ENCODE measurements around the gene SHISA7.

The SHISA7 gene

GRCh38 chr19:55482156-55482961 is 39.3 kb upstream of the SHISA7 start:
- DNase-seq (ENCODE audit: low spot score), result no peak

GRCh38 chr19:55481794-55482155 is 38.7 kb upstream of the SHISA7 start:
- no peak for DNase-seq (ENCODE audit: low spot score)

- DNase-seq (ENCODE audit: low spot score), result no peak
Observed at GRCh38 chr19:55481148-55481793, 38.2 kb upstream of the SHISA7 start.

- no peak for DNase-seq (ENCODE audit: low spot score)
Observed at GRCh38 chr19:55479451-55480230, 36.5 kb upstream of the SHISA7 start.

GRCh38 chr19:55479045-55479444 is 35.9 kb upstream of the SHISA7 start:
- no peak for DNase-seq (ENCODE audit: low spot score)

- DNase-seq (ENCODE audit: low spot score), result no peak
Observed at GRCh38 chr19:55478364-55478763, 35.3 kb upstream of the SHISA7 start.

- no peak for DNase-seq (ENCODE audit: low spot score)
Observed at GRCh38 chr19:55477905-55478304, 34.8 kb upstream of the SHISA7 start.

GRCh38 chr19:55476100-55476775 is 33.1 kb upstream of the SHISA7 start, which contains the start of gene ZNF628:
ZNF628 (plus strand) TSS chr19:55476617; CDS start chr19:55479911, 3,294 bp downstream.
- DNase-seq (ENCODE audit: low spot score), result peak; percentile 96

- no peak for DNase-seq (ENCODE audit: low spot score)
Observed at GRCh38 chr19:55474269-55475265, 31.5 kb upstream of the SHISA7 start.

- DNase-seq (ENCODE audit: low spot score), result no peak
Observed at GRCh38 chr19:55473225-55474012, 30.3 kb upstream of the SHISA7 start.

GRCh38 chr19:55472463-55472862 is 29.4 kb upstream of the SHISA7 start:
- DNase-seq (ENCODE audit: low spot score), result no peak

GRCh38 chr19:55471266-55471665 is 28.2 kb upstream of the SHISA7 start:
- DNase-seq (ENCODE audit: low spot score), result no peak

- DNase-seq (ENCODE audit: low spot score), result no peak
Observed at GRCh38 chr19:55468054-55468393, 24.9 kb upstream of the SHISA7 start.

- DNase-seq (ENCODE audit: low spot score), result peak; percentile 49
Observed at GRCh38 chr19:55467236-55468053, 24.3 kb upstream of the SHISA7 start.

- DNase-seq (ENCODE audit: low spot score), result no peak
Observed at GRCh38 chr19:55466241-55466614, 23.1 kb upstream of the SHISA7 start.

GRCh38 chr19:55465460-55466240 is 22.6 kb upstream of the SHISA7 start:
- no peak for DNase-seq (ENCODE audit: low spot score)

GRCh38 chr19:55464662-55465054 is 21.6 kb upstream of the SHISA7 start, which contains the start of gene C19orf85:
C19orf85 (minus strand) TSS chr19:55464751; CDS start chr19:55464554, 197 bp downstream.
- no peak for DNase-seq (ENCODE audit: low spot score)

GRCh38 chr19:55464039-55464661 is 21.1 kb upstream of the SHISA7 start:
- DNase-seq (ENCODE audit: low spot score), result no peak

All from kidney capillary endothelial cell (primary cell).